ENCODE measurements around the gene ANXA6.
"Not testable (repeated sequence)": the region's sequence is repeated elsewhere in the genome, so short reads cannot be mapped to it uniquely, and the experiment has no call there.

The ANXA6 gene

DNA sequence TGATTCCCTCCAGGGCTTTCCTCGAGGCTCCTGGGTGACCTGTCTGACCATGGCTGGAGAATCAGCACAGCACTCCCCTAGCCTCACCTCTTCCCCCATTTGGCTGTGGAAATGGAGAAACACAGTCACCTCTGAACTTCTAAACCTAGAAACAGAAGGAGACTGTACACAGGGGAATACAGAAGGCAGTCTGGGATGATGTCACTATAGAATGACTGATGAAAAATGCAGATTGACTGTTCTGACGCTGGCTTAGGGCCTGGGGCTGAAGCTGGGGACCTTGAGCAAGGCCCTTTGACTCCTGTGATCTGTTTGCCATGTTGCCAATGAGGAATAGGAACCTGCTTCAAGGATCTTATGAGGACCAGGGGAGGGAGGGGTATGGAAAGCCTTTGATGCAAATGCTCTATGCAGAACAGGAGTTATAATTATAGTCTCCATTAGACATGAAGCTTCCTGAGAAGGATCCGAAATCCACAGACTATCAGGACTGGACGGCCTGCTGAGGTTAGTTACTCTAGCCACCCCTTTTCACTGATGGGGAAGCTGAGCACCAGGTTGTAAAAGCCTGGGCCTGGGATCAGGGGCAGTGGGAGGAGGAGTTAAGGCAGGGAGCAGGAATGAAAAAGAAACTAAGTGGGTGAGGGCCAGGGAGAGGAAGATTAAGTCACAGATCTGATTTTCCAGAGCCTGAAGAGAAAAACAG lies 24.4 kb upstream of the ANXA6 start:
- no peak for DNase-seq (ENCODE audit: low read depth in 2 of 2)

DNA sequence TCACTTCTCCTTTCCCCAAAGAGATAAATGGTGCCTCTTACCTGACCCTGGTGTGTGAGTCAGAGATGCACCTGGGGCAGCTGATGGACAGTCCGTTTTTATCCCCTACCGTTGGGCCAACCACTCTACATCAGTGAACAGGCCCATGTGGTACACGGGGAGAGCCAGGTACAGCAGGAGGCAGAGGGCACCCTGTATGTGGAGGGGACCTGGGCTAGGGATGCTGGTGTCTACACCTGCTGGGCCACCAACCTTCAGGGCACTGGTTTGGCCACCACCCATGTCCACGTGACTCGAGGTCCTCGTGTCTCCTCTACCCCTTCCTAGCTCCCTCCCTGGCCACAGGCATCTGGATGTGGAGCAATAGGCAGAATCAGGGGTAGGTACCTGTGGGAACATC lies 22.7 kb upstream of the ANXA6 start:
- no peak for DNase-seq (ENCODE audit: low read depth in 2 of 2)

DNA sequence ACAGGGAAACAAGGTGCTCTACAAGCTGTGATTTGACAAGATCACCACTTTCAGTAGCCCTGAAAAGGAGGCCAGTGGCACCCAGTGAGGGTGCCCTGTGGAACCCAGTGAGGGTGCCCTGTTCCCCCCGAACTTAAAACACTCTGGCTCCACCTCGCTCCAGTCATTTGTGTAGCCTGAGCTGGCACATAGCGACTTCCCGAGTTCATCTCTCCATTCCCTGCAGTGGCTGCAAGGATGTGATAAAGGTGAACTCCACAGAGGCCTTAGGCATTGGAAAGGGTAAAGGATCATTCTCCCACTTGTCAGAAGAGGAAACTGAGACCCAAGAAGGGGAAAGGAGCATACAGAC lies 21.9 kb upstream of the ANXA6 start:
- DNase-seq (ENCODE audit: low read depth in 2 of 2), result no peak

DNA sequence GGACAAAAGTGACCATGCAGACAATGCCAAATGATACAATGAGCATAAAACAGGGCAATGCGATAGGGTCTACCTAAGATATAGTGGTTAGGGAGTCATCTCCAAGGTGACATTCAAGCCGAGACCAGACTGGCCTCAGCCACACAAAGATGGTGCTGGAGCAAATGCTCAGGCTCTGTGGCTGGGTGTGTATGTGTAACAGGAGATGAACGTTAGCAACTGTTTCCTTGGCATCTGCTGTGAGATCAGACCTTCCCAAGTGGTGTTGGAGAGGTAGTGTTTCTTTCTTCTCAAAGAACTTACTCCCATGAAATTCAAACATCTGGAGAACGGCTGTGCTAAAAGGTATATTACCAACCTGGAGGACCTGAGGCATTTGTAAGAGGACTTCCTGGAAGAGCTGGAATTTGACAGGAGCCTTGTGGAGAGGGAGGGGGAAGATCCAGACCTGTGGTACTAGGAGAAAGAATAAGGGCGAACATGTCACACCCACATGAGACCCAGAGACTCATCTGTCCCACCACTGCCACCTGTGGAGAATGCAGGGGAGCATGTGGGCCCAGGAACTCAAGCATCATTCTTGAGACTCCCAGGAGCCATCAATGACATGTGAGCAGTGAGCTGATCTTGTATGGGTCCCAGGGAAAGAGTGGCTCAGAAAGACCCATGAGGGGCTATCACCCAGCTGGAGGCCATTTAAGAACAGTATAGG lies 21.4 kb upstream of the ANXA6 start:
- DNase-seq (ENCODE audit: low read depth in 2 of 2), result no peak

DNA sequence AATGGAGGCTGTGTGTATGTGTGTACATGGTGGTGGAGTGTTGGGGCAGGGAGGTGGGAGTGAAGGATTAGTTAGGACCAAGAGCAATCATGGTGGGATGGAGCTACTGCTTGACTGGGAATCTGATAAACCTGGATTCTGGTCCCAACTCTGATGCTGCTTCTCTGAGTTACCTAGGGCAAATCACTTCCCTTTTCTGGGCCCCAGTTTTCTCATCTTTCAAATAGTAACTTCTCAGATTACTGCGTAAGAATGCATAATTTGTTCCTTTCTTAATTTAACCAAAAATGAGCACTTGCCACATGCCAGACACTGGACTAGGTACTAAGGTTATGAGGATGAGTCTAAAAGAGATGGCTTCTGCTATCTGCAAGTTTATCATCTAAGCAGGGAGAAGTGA lies 20.8 kb upstream of the ANXA6 start:
- no peak for DNase-seq (ENCODE audit: low read depth in 2 of 2)

DNA sequence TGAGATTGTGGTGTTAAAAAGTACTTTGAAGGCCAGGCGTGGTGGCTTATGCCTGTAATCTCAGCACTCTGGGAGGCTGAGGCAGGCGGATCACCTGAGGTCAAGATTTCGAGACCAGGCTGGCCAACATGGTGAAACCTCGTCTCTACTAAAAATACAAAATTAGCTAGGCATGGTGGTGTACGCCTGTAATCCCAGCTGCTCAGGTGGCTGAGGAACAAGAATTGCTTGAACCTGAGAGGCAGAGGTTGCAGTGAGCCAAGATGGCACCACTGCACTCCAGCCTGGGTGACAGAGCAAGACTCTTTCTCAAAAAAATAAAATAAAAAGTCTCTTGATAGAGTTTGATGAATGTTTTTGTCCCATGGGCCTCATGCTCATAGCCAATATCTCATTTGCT lies 18.7 kb upstream of the ANXA6 start:
- DNase-seq (ENCODE audit: low read depth in 2 of 2), result not testable (repeated sequence)

DNA sequence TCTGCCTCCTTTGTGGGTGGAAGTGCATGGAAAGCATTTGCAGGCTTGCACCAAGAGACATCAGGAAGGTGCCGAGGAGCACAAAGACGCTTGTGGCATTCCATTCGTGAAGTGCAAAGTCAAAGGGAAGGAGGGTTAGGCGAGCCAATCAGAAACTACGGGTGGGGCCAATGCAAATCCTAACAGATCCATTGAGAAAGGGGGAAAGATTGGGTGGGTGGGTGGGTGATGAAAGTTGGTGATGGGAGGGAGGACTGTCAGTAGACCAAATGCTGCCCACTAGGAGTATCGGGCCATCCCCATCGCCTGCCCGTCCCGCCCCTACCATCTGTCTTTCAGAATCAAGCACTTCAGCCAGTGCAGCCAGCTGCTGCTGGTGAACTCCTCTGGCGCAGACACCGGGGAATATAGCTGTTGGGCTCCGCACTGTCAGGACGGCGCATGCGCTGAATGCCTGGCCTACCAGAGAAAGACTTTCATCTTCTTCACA lies 17.1 kb upstream of the ANXA6 start:
- no peak for DNase-seq (ENCODE audit: low read depth in 2 of 2)

DNA sequence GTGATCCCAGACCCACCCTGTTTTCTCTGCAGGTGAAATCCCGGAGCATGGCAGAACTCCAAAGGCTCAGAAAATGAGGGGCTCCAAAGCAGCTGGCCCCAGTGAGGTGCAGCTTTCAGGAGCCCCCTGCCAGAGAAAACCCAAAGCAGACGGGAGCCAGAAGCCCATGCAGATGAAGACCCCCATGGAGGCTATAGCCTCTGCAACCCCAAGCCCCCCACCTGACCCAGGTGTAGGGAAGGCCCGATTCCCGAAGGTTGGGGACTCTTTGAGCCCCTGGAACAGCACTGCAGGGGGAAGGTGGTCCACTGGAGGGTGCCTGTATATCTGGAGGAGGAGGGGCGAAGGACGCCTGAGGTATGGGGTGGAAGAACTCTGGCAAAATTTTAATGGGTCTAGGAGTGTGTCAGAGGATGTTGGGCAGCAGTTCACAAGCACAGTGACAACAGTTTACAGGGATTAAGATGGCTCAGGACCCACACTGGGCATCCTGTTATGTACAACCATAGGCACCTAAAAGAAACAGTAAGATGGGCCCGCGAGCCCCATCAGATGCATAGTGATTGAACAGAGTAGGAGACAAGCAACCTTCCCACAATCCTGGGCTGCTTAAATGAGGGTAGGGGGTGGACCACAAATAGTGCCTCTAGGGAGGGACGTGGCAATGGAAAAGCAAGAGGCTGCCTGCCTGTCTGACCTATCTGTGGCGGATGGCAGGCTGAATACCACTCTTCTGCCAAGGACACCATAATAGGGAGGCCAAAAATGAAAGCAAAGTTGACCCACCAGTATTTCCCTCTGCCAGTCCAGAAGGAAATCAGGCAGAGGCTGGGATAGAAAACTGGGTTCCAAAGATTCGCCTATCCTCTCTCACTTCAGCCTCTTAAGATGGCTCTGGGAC lies 16.4 kb upstream of the ANXA6 start:
- DNase-seq (ENCODE audit: low read depth in 2 of 2), result no peak

DNA sequence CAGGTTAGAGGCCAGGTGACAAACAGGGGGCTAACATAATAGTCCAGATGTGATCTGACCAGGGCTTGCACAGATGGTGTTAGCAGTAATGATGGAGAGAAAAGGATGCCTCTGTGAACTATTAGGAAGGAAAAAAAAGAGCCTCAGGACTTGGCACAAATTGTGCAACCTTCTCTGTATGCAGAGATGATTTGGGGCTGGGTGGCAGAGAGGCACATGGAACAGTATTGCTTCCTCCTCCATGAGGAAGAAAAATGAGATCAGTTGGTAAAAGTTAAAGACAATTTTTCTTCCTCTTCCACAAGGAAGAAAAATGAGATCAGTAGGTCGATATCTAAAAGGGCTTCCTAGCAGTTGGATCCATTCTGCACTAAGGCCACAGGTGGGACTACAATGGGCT lies 13.9 kb upstream of the ANXA6 start:
- no peak for DNase-seq (ENCODE audit: low read depth in 2 of 2)

DNA sequence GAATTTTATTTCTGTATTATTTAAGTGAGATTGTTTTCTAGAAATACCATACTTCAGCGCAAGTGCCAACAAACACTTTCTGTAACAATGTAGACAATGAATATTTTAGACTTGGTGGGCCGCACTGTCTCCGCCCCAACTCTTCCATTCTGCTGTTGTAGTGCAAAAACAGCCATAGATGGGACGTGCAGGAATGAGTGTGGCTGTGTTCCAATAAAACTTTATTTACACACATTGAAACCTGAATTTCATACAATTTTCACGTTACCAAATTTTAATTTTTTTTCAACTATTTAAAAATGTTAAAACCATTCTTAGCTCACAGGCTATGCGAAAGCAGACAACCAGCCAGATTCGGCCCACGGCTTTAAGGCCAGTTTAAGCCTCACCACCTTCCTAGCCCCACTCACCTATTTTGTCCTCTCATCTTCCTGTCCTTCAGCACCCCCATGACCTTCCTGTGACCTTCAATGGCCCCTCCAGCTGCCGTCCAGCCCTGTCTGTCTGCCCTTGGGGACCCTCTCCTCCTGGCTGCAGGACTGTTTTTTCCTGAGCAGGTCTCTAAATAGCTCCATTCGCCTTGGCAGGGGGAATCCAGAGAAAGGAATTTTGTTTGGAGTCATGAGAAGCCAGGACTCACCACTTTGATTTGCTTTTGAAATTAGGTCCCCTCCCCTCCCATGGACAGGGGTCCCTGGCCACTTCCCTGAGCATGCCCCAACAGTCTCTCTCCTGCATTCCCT lies 11.2 kb upstream of the ANXA6 start:
- no peak for DNase-seq (ENCODE audit: low read depth in 2 of 2)

DNA sequence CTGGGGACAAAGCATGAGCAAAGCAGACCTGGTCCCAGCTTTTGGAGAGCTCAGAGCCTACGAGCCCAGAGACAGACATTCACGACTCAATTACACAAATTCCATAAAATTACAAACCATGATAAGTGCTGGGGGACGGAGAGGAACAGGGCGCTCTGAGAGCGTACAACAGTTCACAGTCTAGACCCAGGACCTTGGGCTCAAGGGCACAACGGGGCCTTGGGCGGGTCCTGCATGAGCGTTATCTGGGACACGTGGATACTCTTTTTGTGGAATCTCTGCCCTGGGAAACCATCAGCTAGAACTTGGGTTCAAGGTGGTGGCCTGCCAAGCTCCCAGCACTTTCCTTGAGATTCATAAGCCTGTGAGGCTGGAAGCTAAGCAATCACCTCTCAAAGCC lies 9.4 kb upstream of the ANXA6 start:
- DNase-seq (ENCODE audit: low read depth in 2 of 2), result no peak

DNA sequence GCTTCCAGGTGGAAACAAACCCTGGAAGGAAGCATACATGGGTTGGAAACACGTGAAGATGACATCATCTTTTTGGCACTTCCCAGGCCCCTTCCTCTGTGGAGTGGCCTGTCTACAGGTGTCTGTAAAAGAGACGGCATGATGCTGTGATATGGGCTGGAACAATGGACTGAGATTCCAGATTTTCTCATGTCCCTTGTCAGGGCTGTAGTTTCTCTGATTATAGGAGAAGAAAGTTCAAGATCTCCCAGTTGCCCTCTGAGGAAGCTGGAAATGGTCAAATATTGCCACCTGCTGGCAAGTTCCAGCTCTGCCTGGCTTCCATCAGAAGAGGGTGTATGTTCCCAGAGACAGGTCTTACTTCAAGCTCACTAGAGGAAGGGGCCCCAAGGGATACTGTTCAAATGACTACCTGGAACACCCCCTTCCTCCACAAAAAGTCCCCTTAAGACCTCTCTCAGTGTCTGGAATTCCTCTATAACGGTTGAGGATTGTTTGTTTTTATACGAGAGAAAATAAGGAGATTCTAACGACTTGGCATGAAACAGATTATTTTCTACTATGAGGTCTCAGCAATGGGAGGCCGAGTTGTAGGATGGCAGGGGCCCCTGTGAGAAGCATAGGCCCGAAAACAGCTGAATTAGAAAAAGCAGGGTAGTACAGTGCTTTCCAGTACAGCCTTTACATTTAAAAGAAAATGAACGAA lies 7.3 kb upstream of the ANXA6 start:
- peak; percentile 54 to 76 for DNase-seq (ENCODE audit: low read depth in 2 of 2)

DNA sequence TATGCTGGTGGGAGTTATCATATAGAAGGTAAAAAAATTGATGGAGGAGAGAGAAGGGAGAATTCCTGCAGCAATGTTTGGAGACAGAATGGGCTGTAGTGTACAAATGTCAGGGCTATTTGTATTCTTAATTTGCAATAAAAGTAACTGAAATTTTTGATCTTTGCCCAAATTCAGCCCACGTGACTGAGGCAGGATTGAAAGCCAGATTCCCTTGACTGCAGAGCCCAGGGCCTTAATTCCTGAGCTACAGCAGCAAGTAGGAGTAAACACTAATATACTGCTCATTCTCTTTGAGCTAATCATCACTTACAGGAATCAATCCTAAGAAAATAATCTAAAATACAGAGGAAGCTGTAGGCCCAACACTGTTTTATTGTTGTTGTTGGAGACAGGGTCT lies 5.2 kb upstream of the ANXA6 start:
- no peak for DNase-seq (ENCODE audit: low read depth in 2 of 2)

DNA sequence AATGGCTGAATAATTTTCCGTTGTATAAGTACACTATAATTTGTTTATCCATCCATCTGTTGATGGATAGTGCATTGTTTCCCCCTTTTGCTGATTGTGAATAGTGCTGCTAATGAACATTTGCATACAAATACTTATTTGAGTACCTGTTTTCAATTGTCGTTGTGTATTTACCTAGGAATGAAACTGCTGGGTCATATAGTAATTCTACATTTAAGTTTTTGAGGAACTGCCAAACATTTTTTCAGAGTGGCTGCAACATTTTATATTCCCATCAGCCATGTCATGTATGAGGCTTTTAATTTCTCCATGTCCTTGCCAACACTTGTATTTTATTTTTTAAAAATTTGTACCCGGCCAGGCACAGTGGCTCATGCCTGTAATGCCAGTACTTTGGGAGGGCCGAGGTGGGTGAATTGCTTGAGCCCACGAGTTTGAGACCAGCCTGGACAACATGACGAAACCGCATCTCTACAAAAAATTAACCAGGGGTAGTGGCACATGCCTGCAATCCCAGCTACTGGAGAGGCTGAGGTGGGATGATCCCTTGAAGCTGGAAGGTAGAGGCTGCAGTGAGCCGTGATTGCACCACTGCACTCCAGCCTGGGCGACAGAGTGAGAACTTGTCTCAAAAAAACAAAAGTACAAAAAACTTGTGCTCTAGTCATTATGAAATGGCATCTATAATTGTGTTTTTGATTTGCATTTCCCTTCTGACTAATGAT lies 2.2 kb upstream of the ANXA6 start:
- no peak for DNase-seq (ENCODE audit: low read depth in 2 of 2)

DNA sequence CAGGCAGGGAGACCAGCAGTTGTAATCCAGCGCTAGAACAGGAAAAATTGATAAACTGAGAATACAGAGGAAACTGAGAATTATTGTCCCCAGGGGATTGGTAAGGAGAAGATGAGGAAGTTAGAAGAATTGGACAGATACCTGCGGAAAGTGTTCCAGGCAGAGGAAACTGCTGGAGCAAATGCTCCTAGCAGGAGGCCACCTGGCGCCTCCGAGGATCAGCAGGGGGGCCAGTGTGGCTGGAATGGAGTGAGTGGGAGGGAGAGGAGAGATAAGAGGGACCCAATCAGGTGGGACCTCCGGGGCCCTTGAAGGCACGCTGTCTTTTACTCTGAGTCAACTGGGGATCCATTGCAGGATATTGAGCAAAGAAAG lies 695 bp upstream of the ANXA6 start:
- DNase-seq (ENCODE audit: low read depth in 2 of 2), result no peak

DNA sequence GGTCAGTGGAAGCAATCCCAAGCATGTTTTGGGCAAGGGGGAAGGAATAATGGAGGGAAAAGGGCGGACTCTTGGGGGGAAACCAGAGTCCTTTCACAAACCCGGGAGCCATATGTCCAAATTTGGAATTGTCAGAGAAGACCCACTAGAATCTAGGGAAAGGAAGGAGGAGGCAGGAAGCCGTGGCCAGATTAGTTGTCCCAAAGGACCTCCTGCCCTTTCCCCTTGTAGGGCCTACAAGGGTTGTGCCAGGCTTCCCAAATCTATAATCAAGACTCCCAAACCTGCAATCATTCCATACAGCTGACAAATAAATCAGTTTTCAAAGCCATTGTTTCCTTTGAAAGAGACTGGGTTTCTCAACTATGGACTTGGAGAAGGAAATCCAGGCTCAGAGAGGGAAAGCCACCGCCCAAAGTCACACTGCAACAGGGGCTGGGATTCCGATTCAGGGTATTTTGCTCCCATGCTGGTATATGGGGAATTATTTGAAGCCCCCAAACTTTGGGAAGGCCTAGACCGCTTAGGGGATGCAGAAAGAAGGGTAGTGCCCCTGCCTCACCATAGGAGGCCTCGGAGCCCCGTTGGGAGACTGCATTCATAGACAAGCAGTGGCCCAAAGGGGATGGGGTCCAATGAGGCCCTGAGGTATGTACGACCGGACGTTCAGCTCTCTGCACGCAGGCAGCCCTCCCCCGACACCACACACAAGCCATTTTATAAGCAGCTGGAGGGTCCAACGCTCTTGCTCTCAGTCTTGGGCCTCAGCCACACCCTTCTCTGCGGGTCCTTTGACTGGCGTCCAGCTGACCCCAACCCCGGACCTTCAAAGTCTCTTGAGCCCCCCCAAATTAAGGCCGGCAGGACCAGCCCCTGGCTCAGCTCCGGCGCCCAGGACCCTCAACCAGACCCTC lies 815 bp downstream of the ANXA6 start:
- DNase-seq (ENCODE audit: low read depth in 2 of 2), result no peak

DNA sequence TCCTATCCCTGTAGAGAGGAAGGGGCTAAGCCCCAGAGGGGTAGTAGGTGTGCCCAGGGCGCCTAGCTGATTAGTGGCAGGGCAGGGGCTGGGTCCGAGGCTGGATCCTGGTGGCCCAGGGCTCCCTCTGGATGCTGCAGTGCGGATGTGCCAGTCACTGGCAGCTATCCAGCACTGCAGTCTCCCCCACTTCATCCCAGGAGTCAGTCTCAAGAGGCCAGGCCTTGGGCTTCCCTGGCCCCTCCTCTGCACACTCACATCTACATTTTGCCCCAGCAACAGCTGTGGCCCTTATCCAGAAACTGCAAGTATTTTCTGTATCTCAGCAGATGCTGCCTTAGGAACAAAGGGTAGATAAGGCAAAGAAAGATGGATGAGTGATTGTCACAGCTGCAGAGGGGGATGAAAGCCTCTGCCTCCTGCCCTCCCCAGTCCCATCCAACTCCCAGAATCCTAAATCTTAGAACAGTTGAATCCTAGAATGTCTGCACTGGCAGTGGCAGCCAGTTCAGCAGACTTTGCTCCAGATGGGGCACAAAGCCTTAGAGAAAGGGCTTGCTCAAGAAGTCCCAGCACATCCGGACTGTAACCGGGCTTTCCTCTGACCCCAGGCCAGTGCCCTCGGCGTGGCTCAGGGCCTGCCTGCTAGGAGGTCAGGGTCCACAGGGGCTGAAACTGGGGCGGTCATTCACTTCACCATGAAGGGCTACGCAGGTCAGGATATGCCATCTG lies 1.6 kb downstream of the ANXA6 start:
- no peak for DNase-seq (ENCODE audit: low read depth in 2 of 2)

DNA sequence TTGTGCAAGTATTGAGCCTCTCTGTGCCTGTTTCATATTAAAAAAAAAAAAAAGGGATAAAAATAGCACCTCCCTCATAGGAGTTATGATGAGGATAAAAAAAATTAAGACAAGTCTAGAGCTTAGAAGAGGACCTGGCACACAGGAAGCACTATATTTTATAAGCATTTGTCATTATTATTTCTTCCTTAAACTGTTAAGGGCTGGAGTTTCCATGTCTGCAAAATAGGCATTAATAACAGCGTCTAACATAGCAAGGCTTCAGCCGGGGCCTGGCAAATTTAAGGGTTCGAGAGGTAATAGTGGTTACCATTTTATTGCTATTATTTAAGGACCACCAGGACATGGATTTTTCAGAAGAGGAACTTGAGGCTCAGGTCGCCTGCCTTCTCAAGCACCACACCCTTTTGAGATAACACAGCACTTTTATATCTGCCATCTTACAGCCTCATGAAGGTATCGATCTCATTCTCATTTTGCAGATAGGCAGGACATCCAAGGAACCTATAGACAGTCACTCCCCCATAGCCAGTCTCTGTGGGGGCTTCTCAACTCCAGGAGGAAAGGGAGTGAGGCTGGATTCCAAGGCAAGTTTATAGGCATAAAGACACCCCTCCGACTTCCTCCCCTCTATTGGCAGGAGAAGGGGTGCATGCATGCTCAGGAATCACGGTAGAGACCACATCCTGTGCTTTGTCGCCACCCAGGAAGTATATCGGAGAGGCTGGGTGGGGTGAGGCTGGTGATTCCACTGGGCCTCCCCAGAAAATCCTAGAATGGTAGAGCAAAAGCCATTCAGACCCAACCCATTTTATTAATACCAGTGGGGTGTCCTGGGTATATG lies 2.4 kb downstream of the ANXA6 start:
- peak; percentile 28 to 43 for DNase-seq (ENCODE audit: low read depth in 2 of 2)
